IPS-NIHi7 (cell line): ENCODE measurements around the gene TPPP2.

Experiments
- DNase-seq: peaks from one replicate; pipeline ENCODE4 v3.0.0; 2012; ENCODE audit warnings: mixed read lengths; ENCODE audit errors: extremely low spot score

Gene TPPP2

GRCh38 chr14:21075719-21076437 lies 45.9 kb downstream of the TPPP2 start:
- DNase-seq: no peak

DNA sequence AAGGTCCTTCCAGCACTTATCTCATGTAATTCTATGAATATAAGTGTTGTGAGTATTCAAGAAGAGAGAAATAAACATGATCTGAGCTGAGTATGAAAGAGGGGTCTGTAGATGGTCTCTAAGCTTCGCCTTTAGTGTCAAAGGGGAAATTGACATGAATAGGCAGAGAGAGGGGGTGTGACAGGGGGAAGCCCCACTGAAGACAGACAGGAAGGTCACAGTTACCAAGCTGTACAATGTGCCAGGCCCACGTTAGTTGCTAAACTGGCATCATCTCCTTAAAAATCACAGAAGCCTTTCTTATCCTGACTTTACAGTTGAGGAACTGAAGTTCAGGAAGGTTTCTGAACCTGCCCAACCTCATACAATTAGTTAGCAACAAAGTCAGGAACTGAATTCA lies 47.7 kb downstream of the TPPP2 start:
- no peak for DNase-seq

GRCh38 chr14:21078287-21078686 lies 48.3 kb downstream of the TPPP2 start:
- DNase-seq: no peak

DNA sequence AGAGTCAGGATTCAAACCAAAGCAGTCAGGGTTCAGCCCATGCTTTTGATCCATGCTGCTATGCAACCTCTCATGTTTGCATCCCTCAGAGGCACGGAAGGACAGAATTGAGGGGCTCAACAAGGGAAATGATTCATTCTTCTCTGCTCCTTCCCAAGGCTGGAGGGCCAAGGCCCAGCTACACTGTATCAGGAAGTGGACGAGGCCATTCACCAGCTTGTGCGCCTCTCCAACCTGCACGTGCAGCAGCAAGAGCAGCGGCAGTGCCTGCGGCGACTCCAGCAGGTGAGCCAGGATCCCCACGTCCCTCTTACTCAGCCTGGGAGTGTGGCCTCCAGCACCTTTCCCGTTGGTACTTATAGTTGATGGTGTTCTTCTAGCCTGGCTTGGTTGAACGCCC lies 48.7 kb downstream of the TPPP2 start:
- DNase-seq: no peak

DNA sequence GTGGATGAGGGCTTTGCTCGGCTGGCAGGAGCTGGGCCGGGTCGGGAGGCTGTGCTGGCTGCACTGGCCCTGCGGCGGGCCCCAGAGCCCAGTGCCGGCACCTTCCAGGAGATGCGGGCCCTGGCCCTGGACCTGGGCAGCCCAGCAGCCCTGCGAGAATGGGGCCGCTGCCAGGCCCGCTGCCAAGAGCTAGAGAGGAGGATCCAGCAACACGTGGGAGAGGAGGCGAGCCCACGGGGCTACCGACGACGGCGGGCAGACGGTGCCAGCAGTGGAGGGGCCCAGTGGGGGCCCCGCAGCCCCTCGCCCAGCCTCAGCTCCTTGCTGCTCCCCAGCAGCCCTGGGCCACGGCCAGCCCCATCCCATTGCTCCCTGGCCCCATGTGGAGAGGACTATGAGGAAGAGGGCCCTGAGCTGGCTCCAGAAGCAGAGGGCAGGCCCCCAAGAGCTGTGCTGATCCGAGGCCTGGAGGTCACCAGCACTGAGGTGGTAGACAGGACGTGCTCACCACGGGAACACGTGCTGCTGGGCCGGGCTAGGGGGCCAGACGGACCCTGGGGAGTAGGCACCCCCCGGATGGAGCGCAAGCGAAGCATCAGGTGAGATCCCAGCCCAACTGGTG lies 51.6 kb downstream of the TPPP2 start:
- DNase-seq: no peak
